ENCODE data around the gene PSG7.
"Not testable (repeated sequence)": the region's sequence is repeated elsewhere in the genome, so short reads cannot be mapped to it uniquely, and the experiment has no call there.

DNA sequence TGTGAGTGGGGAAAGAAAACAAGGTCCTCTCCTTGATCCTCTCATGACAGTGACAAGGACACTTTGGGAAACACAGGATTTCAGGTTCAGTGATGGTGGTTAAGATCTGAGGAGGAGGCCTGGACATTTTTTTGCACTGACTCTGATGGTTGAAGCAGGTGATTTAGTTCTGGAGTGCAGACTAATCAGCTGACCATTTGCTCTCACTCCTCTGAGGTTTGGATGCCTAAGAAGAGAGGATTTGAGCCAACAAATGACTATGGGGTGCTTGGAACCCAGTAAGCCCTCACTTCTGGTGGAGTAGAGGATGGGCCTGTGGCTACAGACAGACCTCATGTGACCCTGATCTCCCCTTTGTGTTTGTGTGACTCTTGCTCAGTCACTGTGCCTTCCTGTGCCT is 60.4 kb downstream of the PSG7 start:
- TF ChIP-seq, protein P1, sequence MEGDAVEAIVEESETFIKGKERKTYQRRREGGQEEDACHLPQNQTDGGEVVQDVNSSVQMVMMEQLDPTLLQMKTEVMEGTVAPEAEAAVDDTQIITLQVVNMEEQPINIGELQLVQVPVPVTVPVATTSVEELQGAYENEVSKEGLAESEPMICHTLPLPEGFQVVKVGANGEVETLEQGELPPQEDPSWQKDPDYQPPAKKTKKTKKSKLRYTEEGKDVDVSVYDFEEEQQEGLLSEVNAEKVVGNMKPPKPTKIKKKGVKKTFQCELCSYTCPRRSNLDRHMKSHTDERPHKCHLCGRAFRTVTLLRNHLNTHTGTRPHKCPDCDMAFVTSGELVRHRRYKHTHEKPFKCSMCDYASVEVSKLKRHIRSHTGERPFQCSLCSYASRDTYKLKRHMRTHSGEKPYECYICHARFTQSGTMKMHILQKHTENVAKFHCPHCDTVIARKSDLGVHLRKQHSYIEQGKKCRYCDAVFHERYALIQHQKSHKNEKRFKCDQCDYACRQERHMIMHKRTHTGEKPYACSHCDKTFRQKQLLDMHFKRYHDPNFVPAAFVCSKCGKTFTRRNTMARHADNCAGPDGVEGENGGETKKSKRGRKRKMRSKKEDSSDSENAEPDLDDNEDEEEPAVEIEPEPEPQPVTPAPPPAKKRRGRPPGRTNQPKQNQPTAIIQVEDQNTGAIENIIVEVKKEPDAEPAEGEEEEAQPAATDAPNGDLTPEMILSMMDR (IDR thresholded peaks at IDR 0.05), result not testable (repeated sequence)
- TF ChIP-seq POLR2A, POLR2AphosphoS5 (IDR thresholded peaks at IDR 0.05): not testable (repeated sequence)

Measured in prostate gland (tissue), 2 donors.